ENCODE results near the gene PIERCE2.

The PIERCE2 gene, protein sequence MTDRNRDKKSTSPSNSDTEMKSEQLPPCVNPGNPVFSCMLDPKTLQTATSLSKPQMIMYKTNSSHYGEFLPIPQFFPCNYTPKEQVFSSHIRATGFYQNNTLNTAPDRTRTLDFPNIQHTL

DNA sequence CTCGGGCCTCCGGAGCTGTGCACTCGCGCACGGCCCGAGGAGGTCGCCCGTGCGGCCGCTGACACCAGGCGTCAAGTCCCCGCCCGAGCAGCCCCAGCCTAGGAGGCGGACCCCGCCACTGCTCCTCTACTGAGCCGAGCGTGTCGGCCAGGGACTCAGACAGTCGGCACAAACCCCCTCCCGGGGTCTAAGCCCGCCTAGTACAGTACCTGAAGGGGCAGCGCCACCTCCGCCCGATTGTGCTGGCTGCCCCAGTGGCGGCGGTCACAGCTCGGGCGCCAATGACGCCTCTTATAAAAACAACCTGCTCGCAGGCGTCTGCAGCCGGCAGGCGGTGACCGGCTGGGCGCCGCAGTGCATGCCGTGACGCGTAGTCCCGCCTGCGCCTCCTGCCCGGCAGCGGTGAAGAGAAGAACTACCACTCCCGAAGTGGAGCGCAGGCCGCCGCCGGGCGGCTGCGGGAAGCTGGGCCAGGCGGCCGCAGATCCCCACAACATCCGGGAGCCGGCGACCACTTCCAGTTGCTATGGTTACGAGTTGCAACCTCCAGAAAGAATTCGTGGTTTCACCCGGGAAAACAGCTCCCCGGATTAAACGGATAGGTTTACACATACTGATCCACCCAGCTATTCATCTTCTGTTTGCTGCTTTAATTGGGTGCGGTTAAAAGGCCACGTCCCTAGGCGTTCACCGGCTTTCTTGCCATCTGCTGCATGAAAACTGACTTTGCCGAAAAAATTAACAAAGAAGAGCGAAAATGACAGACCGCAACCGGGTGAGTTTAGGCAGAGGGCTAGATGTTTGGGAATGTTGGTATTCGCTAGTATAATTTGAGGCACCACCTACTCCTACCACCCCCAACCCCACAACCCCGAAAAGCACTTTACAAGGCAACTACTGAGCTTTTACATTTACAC, at the start of gene PIERCE2, which contains the start of gene CCPG1:
Gene PIERCE2, plus strand, starts transcription at position 484 of the 917 bp plus-strand sequence. Its CDS starts 274 bp downstream, at position 758.
Gene CCPG1, minus strand, starts transcription at position 348 of the 917 bp plus-strand sequence. CDS start 18,935 bp downstream, outside the sequence.
- no peak within 1 kb of the TSS for H3K27ac ChIP-seq (ENCODE audit: low read length)
- H3K4me3 ChIP-seq (ENCODE audit: low read length), result peak within 1 kb of the TSS; percentile 85
- no peaks in the 10 kb centered on the region for H3K4me1 ChIP-seq (ENCODE audit: insufficient read depth, low read length)
- no peaks in the 10 kb centered on the region for H3K36me3 ChIP-seq (ENCODE audit: insufficient read depth, low read depth, low read length)
- no peaks in the 10 kb centered on the region for H3K9me3 ChIP-seq (ENCODE audit: insufficient read depth, low read depth, low read length)
- peak within 1 kb of the TSS; percentile 83 for H3K9ac ChIP-seq (ENCODE audit: low read depth, low read length)
- no peaks in the 10 kb centered on the region for H3K27me3 ChIP-seq (ENCODE audit: insufficient read depth, low read length)

DNA sequence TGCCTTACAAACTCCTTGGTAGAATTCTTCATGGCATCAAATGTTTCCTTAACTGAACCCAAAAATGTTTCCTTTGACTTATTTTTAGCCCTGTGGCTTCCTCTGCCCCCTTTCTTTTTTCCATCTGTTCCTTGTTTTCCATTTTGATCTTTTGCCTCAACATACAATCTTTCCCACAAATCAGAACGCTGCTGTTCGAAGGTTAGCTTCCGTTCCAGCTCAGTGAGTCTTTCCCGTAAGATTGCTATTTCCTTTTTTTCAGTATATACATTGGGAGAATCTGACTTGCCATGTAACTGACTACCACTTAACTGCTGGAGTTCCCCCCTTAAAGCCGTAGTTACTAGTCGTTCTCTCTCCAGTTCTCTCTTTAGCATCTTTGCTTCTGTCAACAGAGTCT, 48.0 kb upstream of the PIERCE2 start:
- Histone ChIP-seq H3K4me1 (ENCODE audit: insufficient read depth, low read length) (peaks cover 7% of the 10 kb centered on the region; the same call in 1 of the 2 replicates), H3K36me3 (ENCODE audit: insufficient read depth, low read depth, low read length) (no peaks in the 10 kb centered on the region), H3K27ac (ENCODE audit: low read length) (no peak overlapping the region), H3K27me3 (ENCODE audit: insufficient read depth, low read length) (no peaks in the 10 kb centered on the region), H3K4me3 (ENCODE audit: low read length) (no peak overlapping the region), H3K9ac (ENCODE audit: low read depth, low read length) (no peak overlapping the region), H3K9me3 (ENCODE audit: insufficient read depth, low read depth, low read length) (no peaks in the 10 kb centered on the region)

DNA sequence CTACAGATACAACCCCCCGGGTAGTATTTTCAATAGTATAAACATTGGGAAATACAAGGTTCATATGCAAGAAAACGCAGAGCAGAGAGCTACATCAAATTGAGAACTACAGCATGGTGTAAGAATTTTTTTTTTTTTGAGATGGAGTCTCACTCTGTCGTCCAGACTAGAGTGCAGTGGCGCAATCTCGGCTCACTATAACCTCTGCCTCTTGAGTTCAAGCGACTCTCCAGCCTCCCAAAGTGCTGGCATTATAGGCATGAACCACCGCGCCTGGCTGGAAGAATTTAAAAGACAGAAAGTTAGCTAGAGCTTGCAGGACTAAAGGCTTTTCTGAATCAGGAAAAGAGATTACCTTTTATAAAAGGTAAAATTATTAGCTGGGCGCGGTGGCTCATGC, 47.2 kb upstream of the PIERCE2 start:
- Histone ChIP-seq H3K4me3 (ENCODE audit: low read length) (no peak overlapping the region), H3K4me1 (ENCODE audit: insufficient read depth, low read length) (peaks cover 7% of the 10 kb centered on the region; the same call in 1 of the 2 replicates), H3K36me3 (ENCODE audit: insufficient read depth, low read depth, low read length) (no peaks in the 10 kb centered on the region), H3K27ac (ENCODE audit: low read length) (no peak overlapping the region), H3K27me3 (ENCODE audit: insufficient read depth, low read length) (no peaks in the 10 kb centered on the region), H3K9ac (ENCODE audit: low read depth, low read length) (no peak overlapping the region), H3K9me3 (ENCODE audit: insufficient read depth, low read depth, low read length) (no peaks in the 10 kb centered on the region)

DNA sequence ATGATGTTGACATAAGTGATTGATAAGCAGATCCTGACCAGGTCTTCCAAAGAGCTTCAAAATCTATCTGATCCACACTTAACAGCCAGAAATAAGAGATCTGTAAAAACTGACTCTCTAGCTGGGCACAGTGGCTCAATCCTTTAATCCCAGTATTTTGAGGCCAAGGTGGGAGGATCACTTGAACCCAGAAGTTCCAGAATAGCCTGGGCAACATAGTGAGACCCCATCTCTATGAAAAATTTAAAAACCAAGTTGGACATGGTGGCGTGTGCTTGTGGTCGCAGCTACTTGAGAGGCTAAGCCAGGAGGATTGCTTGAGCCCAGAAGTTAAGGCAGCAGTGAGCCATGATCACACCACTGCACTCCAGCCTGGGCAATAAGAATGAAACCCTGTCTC, 45.7 kb upstream of the PIERCE2 start:
- no peaks in the 10 kb centered on the region for H3K9me3 ChIP-seq (ENCODE audit: insufficient read depth, low read depth, low read length)
- H3K27me3 ChIP-seq (ENCODE audit: insufficient read depth, low read length), result no peaks in the 10 kb centered on the region
- no peak overlapping the region for H3K4me3 ChIP-seq (ENCODE audit: low read length)
- no peak overlapping the region for H3K9ac ChIP-seq (ENCODE audit: low read depth, low read length)
- no peaks in the 10 kb centered on the region for H3K36me3 ChIP-seq (ENCODE audit: insufficient read depth, low read depth, low read length)
- no peak overlapping the region for H3K27ac ChIP-seq (ENCODE audit: low read length)
- H3K4me1 ChIP-seq (ENCODE audit: insufficient read depth, low read length), result peaks cover 7% of the 10 kb centered on the region; the same call in 1 of the 2 replicates

DNA sequence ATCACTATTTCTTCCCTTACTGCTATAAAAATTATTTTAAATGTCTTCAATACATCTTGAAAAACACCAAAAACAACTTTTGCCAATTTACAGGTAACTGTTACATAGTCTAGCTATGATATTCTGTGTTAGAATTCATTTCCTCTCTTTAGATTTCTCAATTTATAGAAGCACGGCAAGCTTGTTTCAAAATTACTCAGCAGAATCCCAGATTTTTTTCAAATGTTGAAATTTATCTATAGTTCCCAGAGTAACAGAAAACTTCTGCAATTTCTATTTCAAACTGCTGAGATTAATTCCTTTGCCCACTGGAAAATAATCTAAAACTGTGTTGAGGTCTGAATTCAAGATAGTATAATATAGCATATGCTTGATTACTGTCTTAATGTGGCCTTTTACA, 41.3 kb upstream of the PIERCE2 start:
- H3K36me3 ChIP-seq (ENCODE audit: insufficient read depth, low read depth, low read length), result no peaks in the 10 kb centered on the region
- no peaks in the 10 kb centered on the region for H3K9me3 ChIP-seq (ENCODE audit: insufficient read depth, low read depth, low read length)
- H3K27ac ChIP-seq (ENCODE audit: low read length), result no peak overlapping the region
- no peaks in the 10 kb centered on the region for H3K4me1 ChIP-seq (ENCODE audit: insufficient read depth, low read length)
- no peaks in the 10 kb centered on the region for H3K27me3 ChIP-seq (ENCODE audit: insufficient read depth, low read length)
- H3K4me3 ChIP-seq (ENCODE audit: low read length), result no peak overlapping the region
- no peak overlapping the region for H3K9ac ChIP-seq (ENCODE audit: low read depth, low read length)

DNA sequence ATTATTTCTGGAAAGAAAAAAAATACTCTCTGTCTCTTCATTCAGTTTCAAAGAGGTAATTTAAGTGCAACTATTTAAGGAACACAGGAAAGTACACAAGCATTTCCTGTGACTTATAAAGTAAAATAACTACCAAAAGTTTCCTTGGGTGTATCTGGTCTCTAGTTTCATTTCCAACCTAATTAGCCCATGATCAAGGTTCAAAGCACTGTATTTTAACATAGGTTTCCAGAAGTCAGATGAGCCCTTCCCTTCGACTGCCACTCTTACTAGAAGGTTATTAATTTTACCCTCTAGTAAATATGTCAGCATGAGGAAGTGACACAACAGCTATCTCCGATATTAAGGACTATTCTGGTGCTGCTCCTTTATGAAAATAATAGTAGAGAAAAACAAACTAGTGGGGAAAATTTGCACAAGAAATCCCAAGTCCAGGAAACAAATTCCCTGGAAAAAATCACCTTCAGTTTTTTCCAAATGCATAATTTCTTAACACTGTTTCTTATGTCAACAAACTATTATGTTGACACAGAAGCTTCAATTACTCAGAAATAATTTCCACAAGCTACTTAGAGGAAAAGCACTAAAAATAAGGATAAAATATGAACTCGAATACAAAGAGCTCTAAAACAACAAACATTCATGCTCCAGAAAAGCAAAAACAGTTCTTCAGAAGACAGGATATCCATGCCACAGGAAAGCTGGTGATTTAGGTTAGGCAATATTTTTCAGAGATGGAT, 35.4 kb upstream of the PIERCE2 start:
- H3K27me3 ChIP-seq (ENCODE audit: insufficient read depth, low read length), result no peaks in the 10 kb centered on the region
- no peaks in the 10 kb centered on the region for H3K9me3 ChIP-seq (ENCODE audit: insufficient read depth, low read depth, low read length)
- no peak overlapping the region for H3K9ac ChIP-seq (ENCODE audit: low read depth, low read length)
- H3K4me3 ChIP-seq (ENCODE audit: low read length), result no peak overlapping the region
- no peaks in the 10 kb centered on the region; the same call in 1 of the 2 replicates for H3K36me3 ChIP-seq (ENCODE audit: insufficient read depth, low read depth, low read length)
- no peak overlapping the region for H3K27ac ChIP-seq (ENCODE audit: low read length)
- H3K4me1 ChIP-seq (ENCODE audit: insufficient read depth, low read length), result no peaks in the 10 kb centered on the region

DNA sequence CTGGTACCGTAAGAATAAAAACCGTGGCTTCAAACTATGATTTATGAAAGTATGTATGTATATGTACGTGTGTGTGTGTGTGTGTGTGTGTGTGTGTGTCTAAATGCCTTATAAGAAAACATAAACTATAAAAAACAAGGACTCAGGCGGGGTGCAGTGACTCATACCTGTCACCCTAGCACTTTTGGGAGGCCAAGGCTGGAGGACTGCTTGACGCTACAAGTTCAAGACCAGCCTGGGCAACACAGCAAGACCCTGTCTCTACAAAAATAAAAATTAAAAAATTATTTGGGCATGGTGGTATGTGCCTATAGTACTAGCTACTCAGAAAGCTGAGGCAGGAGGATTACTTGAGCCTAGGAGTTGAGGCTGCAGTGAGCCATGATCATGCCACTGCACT, 29.2 kb upstream of the PIERCE2 start:
- no peak overlapping the region for H3K4me3 ChIP-seq (ENCODE audit: low read length)
- no peaks in the 10 kb centered on the region for H3K4me1 ChIP-seq (ENCODE audit: insufficient read depth, low read length)
- no peak overlapping the region for H3K9ac ChIP-seq (ENCODE audit: low read depth, low read length)

DNA sequence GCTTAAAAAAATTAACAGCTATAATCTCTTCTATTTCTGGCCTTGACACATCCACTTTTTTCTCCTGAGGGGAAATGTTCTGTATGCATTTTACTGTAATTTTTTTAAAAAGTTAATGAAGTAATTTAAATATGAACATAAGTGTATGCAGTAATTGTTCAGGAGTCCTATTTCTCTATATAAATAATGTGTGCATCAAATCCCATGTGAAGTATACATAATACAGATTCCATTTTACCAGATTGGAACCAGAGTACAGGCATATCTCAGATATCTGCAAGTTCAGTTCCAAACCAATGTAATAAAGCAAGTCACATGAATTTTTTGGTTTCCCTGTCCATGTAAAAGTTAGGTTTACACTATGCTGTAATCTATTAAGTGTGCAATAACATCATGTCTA, 26.7 kb upstream of the PIERCE2 start:
- Histone ChIP-seq H3K4me3 (ENCODE audit: low read length) (no peak overlapping the region), H3K9me3 (ENCODE audit: insufficient read depth, low read depth, low read length) (no peaks in the 10 kb centered on the region), H3K36me3 (ENCODE audit: insufficient read depth, low read depth, low read length) (no peaks in the 10 kb centered on the region; the same call in 1 of the 2 replicates), H3K9ac (ENCODE audit: low read depth, low read length) (no peak overlapping the region), H3K27me3 (ENCODE audit: insufficient read depth, low read length) (no peaks in the 10 kb centered on the region), H3K4me1 (ENCODE audit: insufficient read depth, low read length) (no peaks in the 10 kb centered on the region), H3K27ac (ENCODE audit: low read length) (no peak overlapping the region)

More for the DNA sequence above, 29.2 kb upstream of the PIERCE2 start:
- H3K36me3 ChIP-seq (ENCODE audit: insufficient read depth, low read depth, low read length), result no peaks in the 10 kb centered on the region; the same call in 1 of the 2 replicates
- H3K27me3 ChIP-seq (ENCODE audit: insufficient read depth, low read length), result no peaks in the 10 kb centered on the region
- H3K9me3 ChIP-seq (ENCODE audit: insufficient read depth, low read depth, low read length), result no peaks in the 10 kb centered on the region
- no peak overlapping the region for H3K27ac ChIP-seq (ENCODE audit: low read length)

DNA sequence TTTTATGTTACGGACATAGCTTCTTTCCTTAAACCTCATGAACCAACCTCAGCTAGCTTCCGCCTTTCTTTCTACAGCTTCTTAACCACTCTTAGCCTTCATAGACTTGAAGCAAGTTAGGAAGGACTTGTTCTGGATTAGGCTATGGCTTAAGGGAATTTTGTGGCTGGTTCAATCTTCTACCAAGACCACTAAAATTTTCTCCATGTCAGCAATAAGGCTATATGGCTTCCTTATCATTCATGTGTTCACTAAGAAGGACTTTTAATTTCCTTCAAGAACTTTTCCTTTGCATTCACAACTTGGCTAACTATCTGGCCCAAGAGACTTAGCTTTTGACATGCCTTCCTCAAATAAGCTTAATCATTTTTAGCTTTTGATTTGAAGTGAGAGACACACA, 24.6 kb upstream of the PIERCE2 start:
- H3K27me3 ChIP-seq (ENCODE audit: insufficient read depth, low read length), result no peaks in the 10 kb centered on the region
- H3K9ac ChIP-seq (ENCODE audit: low read depth, low read length), result no peak overlapping the region
- H3K36me3 ChIP-seq (ENCODE audit: insufficient read depth, low read depth, low read length), result no peaks in the 10 kb centered on the region
- H3K9me3 ChIP-seq (ENCODE audit: insufficient read depth, low read depth, low read length), result no peaks in the 10 kb centered on the region
- H3K4me1 ChIP-seq (ENCODE audit: insufficient read depth, low read length), result no peaks in the 10 kb centered on the region
- no peak overlapping the region for H3K4me3 ChIP-seq (ENCODE audit: low read length)
- no peak overlapping the region for H3K27ac ChIP-seq (ENCODE audit: low read length)

DNA sequence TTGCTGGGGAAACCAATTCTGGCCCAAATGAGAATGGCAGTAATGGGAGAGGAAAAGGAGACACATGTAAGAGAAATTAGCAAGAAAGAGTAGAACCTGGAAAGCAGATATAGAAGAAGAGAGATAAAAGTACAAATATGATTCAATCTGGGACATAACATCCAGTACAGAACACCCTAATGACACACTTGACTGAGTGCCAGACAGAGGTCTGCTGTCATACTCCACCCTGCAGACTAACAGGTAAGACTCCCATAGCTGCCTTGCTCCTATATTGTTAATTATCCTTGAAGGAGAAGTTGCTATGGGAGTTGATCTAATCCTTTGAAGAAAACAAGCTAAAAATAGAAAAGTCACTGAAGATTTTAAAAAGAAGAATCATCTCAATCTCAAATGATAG, 21.3 kb upstream of the PIERCE2 start:
- Histone ChIP-seq H3K4me3 (ENCODE audit: low read length) (no peak overlapping the region), H3K27me3 (ENCODE audit: insufficient read depth, low read length) (no peaks in the 10 kb centered on the region)

DNA sequence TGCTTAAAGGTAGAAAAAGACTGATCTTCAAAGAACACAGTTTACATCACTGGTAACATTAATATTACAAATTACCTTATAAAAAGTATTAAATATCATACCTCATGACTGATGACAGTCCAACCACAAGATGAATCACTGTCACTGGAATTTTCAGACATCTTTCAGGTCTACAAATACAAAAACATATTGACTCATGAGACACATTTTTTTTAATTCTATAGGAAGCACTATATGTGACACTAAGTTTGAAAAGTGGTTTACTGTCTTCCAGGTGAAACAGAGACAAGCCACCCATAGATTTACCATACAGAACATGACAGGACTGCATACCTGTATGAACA, 19.1 kb upstream of the PIERCE2 start:
- no peaks in the 10 kb centered on the region for H3K27me3 ChIP-seq (ENCODE audit: insufficient read depth, low read length)

More for the DNA sequence above, 21.3 kb upstream of the PIERCE2 start:
- Histone ChIP-seq H3K4me1 (ENCODE audit: insufficient read depth, low read length) (no peaks in the 10 kb centered on the region), H3K9ac (ENCODE audit: low read depth, low read length) (no peak overlapping the region), H3K36me3 (ENCODE audit: insufficient read depth, low read depth, low read length) (no peaks in the 10 kb centered on the region), H3K27ac (ENCODE audit: low read length) (no peak overlapping the region), H3K9me3 (ENCODE audit: insufficient read depth, low read depth, low read length) (no peaks in the 10 kb centered on the region)

More for the DNA sequence above, 19.1 kb upstream of the PIERCE2 start:
- H3K27ac ChIP-seq (ENCODE audit: low read length), result no peak overlapping the region
- no peaks in the 10 kb centered on the region for H3K9me3 ChIP-seq (ENCODE audit: insufficient read depth, low read depth, low read length)
- H3K36me3 ChIP-seq (ENCODE audit: insufficient read depth, low read depth, low read length), result no peaks in the 10 kb centered on the region
- H3K9ac ChIP-seq (ENCODE audit: low read depth, low read length), result no peak overlapping the region
- no peak overlapping the region for H3K4me3 ChIP-seq (ENCODE audit: low read length)
- no peaks in the 10 kb centered on the region for H3K4me1 ChIP-seq (ENCODE audit: insufficient read depth, low read length)
